ENCODE measurements around the gene MRPS34. TPM values are rescaled to one million over a fixed set of nuclear protein-coding genes. Genes with fewer than 3 reads are reported as not detected.

Gene MRPS34
- total RNA-seq, 1 donor from 2014 or later = 84.6 TPM

GRCh38 chr16:1791256-1791942 is 18.5 kb upstream of the MRPS34 start:
- no peak for TF ChIP-seq CTCF (IDR thresholded peaks at IDR 0.05; ENCODE audit: unreplicated experiment)
- DNase-seq (ENCODE audit: low spot score, unreplicated experiment) = no peak
- Mint-ChIP-seq H3K4me1 (ENCODE audit: low read depth) (peaks cover 3% of the 10 kb centered on the region), H3K27ac (no peak overlapping the region), H3K9me3 (ENCODE audit: low read depth) (no peaks in the 10 kb centered on the region), H3K4me3 (ENCODE audit: low read depth) (no peak overlapping the region), H3K36me3 (ENCODE audit: insufficient read depth) (peaks cover 4% of the 10 kb centered on the region), H3K27me3 (no peaks in the 10 kb centered on the region)

- H3K27me3 Mint-ChIP-seq = no peaks in the 10 kb centered on the region
- no peak for TF ChIP-seq CTCF (IDR thresholded peaks at IDR 0.05; ENCODE audit: unreplicated experiment)
- no peak for DNase-seq (ENCODE audit: low spot score, unreplicated experiment)
- H3K4me3 Mint-ChIP-seq (ENCODE audit: low read depth) = no peak overlapping the region
- H3K4me1 Mint-ChIP-seq (ENCODE audit: low read depth) = peaks cover 3% of the 10 kb centered on the region
- no peaks in the 10 kb centered on the region for H3K9me3 Mint-ChIP-seq (ENCODE audit: low read depth)
- peaks cover 4% of the 10 kb centered on the region for H3K36me3 Mint-ChIP-seq (ENCODE audit: insufficient read depth)
- H3K27ac Mint-ChIP-seq = no peak overlapping the region
Measured at GRCh38 chr16:1790611-1791255, 17.8 kb upstream of the MRPS34 start.

GRCh38 chr16:1790261-1790610 is 17.3 kb upstream of the MRPS34 start:
- peak; percentile 9 for DNase-seq (ENCODE audit: low spot score, unreplicated experiment)
- Mint-ChIP-seq H3K4me1 (ENCODE audit: low read depth) (peaks cover 1% of the 10 kb centered on the region), H3K36me3 (ENCODE audit: insufficient read depth) (peaks cover 4% of the 10 kb centered on the region), H3K27me3 (no peaks in the 10 kb centered on the region), H3K27ac (no peak overlapping the region), H3K9me3 (ENCODE audit: low read depth) (no peaks in the 10 kb centered on the region), H3K4me3 (ENCODE audit: low read depth) (no peak overlapping the region)
- no peak for TF ChIP-seq CTCF (IDR thresholded peaks at IDR 0.05; ENCODE audit: unreplicated experiment)

- Mint-ChIP-seq H3K27me3 (no peaks in the 10 kb centered on the region), H3K4me1 (ENCODE audit: low read depth) (peaks cover 1% of the 10 kb centered on the region), H3K9me3 (ENCODE audit: low read depth) (no peaks in the 10 kb centered on the region), H3K36me3 (ENCODE audit: insufficient read depth) (peaks cover 4% of the 10 kb centered on the region), H3K4me3 (ENCODE audit: low read depth) (no peak overlapping the region), H3K27ac (no peak overlapping the region)
- TF ChIP-seq CTCF (IDR thresholded peaks at IDR 0.05; ENCODE audit: unreplicated experiment) = no peak
- DNase-seq (ENCODE audit: low spot score, unreplicated experiment) = no peak
Measured at GRCh38 chr16:1789643-1790045, 16.7 kb upstream of the MRPS34 start.

GRCh38 chr16:1788708-1789100 is 15.8 kb upstream of the MRPS34 start:
- no peak for TF ChIP-seq CTCF (IDR thresholded peaks at IDR 0.05; ENCODE audit: unreplicated experiment)
- H3K9me3 Mint-ChIP-seq (ENCODE audit: low read depth) = no peaks in the 10 kb centered on the region
- no peak overlapping the region for H3K4me3 Mint-ChIP-seq (ENCODE audit: low read depth)
- H3K27ac Mint-ChIP-seq = no peak overlapping the region
- H3K27me3 Mint-ChIP-seq = no peaks in the 10 kb centered on the region
- H3K36me3 Mint-ChIP-seq (ENCODE audit: insufficient read depth) = peaks cover 4% of the 10 kb centered on the region
- no peak for DNase-seq (ENCODE audit: low spot score, unreplicated experiment)
- peaks cover 1% of the 10 kb centered on the region for H3K4me1 Mint-ChIP-seq (ENCODE audit: low read depth)

Data from progenitor cell of endocrine pancreas (in vitro differentiated cells).